GM10266 (cell line): ENCODE measurements around the gene FES.
"Not testable (repeated sequence)": the region's sequence is repeated elsewhere in the genome, so short reads cannot be mapped to it uniquely, and the experiment has no call there.

Source experiments
- DNase-seq: peaks from one replicate; pipeline ENCODE4 v3.0.0; 2012; ENCODE audit errors: extremely low spot score
- CTCF ChIP-seq: IDR thresholded peaks from 2 replicates; pipeline ENCODE4 v1.5.1; 2012; ENCODE audit warnings: mild to moderate bottlenecking, low read depth; ENCODE audit not compliant: control insufficient read depth, insufficient read depth; ENCODE audit errors: missing control alignments

FES gene

GRCh38 chr15:90918034-90918788 is 33.9 kb downstream of the FES start:
- no peak for TF ChIP-seq CTCF
- DNase-seq, result no peak

GRCh38 chr15:90918835-90919234 is 34.5 kb downstream of the FES start:
- TF ChIP-seq CTCF, result no peak

GRCh38 chr15:90921887-90922286 is 37.6 kb downstream of the FES start:
- DNase-seq, result no peak
- TF ChIP-seq CTCF, result no peak

More at GRCh38 chr15:90918835-90919234, 34.5 kb downstream of the FES start:
- DNase-seq, result no peak

GRCh38 chr15:90922712-90923322 is 38.5 kb downstream of the FES start:
- peak; percentile 74 for DNase-seq

- DNase-seq, result peak; percentile 79
- TF ChIP-seq CTCF, result no peak
These were observed 40.1 kb downstream of the FES start for GRCh38 chr15:90924375-90924774.

- DNase-seq, result not testable (repeated sequence)
These were observed 42.5 kb downstream of the FES start for GRCh38 chr15:90926766-90927165.

- not testable (repeated sequence) for DNase-seq
These were observed 43.8 kb downstream of the FES start for GRCh38 chr15:90928106-90928505.

GRCh38 chr15:90929246-90930019 is 45.1 kb downstream of the FES start:
- no peak for TF ChIP-seq CTCF
- no peak for DNase-seq
